ENCODE results near the gene EVA1A. TPM values are rescaled to one million over a fixed set of nuclear protein-coding genes. Genes with fewer than 3 reads are reported as not detected.

EVA1A gene
- total and polyA plus RNA-seq, 2 experiments from 2014 or later = 4.6 to 7.9 TPM

DNA sequence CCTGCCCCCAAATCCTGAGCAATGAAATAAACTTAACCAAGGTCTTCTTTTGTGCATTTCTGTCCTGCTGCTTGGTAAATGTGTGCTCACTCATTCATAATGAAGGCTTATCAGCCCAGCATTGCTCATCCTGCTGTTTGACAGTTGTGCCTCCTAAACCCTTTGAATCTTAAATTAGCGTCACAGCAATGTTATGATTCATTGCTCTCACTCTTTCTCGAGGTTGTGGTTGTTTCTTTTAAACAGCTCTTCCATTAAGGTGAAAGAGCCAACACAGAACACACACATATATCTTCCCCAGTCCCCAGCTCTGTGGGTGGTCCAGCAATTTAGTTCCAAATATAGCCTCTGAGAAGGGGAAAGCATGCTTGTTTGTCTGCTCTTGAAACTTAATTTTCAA lies 84.0 kb downstream of the EVA1A start (continued):
- TF ChIP-seq ZNF462 (CRISPR knock-in tag; IDR thresholded peaks at IDR 0.05) (no peak), STAT1 (IDR thresholded peaks at IDR 0.05; ENCODE audit: unreplicated experiment) (no peak), NANOG (IDR thresholded peaks at IDR 0.05; ENCODE audit: borderline replicate concordance) (no peak), ZNF114 (CRISPR knock-in tag; IDR thresholded peaks at IDR 0.05) (no peak), JUNB (IDR thresholded peaks at IDR 0.05; ENCODE audit: unreplicated experiment) (no peak), ZNF331 (CRISPR knock-in tag; IDR thresholded peaks at IDR 0.05; ENCODE audit: low read depth) (no peak)
- TF ChIP-seq, protein P1, sequence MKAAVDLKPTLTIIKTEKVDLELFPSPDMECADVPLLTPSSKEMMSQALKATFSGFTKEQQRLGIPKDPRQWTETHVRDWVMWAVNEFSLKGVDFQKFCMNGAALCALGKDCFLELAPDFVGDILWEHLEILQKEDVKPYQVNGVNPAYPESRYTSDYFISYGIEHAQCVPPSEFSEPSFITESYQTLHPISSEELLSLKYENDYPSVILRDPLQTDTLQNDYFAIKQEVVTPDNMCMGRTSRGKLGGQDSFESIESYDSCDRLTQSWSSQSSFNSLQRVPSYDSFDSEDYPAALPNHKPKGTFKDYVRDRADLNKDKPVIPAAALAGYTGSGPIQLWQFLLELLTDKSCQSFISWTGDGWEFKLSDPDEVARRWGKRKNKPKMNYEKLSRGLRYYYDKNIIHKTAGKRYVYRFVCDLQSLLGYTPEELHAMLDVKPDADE (IDR thresholded peaks at IDR 0.05) = no peak
- TF ChIP-seq, protein P2, sequence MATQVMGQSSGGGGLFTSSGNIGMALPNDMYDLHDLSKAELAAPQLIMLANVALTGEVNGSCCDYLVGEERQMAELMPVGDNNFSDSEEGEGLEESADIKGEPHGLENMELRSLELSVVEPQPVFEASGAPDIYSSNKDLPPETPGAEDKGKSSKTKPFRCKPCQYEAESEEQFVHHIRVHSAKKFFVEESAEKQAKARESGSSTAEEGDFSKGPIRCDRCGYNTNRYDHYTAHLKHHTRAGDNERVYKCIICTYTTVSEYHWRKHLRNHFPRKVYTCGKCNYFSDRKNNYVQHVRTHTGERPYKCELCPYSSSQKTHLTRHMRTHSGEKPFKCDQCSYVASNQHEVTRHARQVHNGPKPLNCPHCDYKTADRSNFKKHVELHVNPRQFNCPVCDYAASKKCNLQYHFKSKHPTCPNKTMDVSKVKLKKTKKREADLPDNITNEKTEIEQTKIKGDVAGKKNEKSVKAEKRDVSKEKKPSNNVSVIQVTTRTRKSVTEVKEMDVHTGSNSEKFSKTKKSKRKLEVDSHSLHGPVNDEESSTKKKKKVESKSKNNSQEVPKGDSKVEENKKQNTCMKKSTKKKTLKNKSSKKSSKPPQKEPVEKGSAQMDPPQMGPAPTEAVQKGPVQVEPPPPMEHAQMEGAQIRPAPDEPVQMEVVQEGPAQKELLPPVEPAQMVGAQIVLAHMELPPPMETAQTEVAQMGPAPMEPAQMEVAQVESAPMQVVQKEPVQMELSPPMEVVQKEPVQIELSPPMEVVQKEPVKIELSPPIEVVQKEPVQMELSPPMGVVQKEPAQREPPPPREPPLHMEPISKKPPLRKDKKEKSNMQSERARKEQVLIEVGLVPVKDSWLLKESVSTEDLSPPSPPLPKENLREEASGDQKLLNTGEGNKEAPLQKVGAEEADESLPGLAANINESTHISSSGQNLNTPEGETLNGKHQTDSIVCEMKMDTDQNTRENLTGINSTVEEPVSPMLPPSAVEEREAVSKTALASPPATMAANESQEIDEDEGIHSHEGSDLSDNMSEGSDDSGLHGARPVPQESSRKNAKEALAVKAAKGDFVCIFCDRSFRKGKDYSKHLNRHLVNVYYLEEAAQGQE (IDR thresholded peaks at IDR 0.05; ENCODE audit: unreplicated experiment) = no peak
